Suppressor macrophage treated with lipopolysaccharide for 1 hour (primary cell): ENCODE measurements around the gene POU2AF1.

ENCODE experiments used
- DNase-seq, 3 donors: peaks; one replicate each; pipeline ENCODE4 v3.0.0-alpha.2; 2020 to 2022

The POU2AF1 gene

GRCh38 chr11:111378861-111379601, at the start of gene POU2AF1:
Gene POU2AF1 (minus strand): TSS chr11:111379275. CDS start chr11:111379177, 98 bp downstream.
- DNase-seq: no peak

- DNase-seq: no peak
Observed at GRCh38 chr11:111428113-111428876, 49.2 kb upstream of the POU2AF1 start.

GRCh38 chr11:111427471-111427912, 48.4 kb upstream of the POU2AF1 start:
- DNase-seq: no peak

GRCh38 chr11:111426617-111427016, 47.5 kb upstream of the POU2AF1 start:
- no peak for DNase-seq

GRCh38 chr11:111423250-111423615, 44.2 kb upstream of the POU2AF1 start:
- no peak for DNase-seq

GRCh38 chr11:111422494-111423249, 43.6 kb upstream of the POU2AF1 start:
- peak; percentile 43 to 58 (median 50) for DNase-seq

- DNase-seq: no peak
Observed at GRCh38 chr11:111421251-111421650, 42.2 kb upstream of the POU2AF1 start.

- no peak for DNase-seq
Observed at GRCh38 chr11:111419641-111420327, 40.7 kb upstream of the POU2AF1 start.

- DNase-seq: no peak
Observed at GRCh38 chr11:111419181-111419580, 40.1 kb upstream of the POU2AF1 start.

- no peak for DNase-seq
Observed at GRCh38 chr11:111418436-111418787, 39.3 kb upstream of the POU2AF1 start.

- peak; percentile 64 to 79 (median 66) for DNase-seq
Observed at GRCh38 chr11:111417766-111418435, 38.8 kb upstream of the POU2AF1 start.

- DNase-seq: peak; percentile 60 to 61 (median 60)
Observed at GRCh38 chr11:111417011-111417765, 38.1 kb upstream of the POU2AF1 start.

- no peak for DNase-seq
Observed at GRCh38 chr11:111416231-111416960, 37.3 kb upstream of the POU2AF1 start.

- no peak for DNase-seq
Observed at GRCh38 chr11:111414936-111415335, 35.9 kb upstream of the POU2AF1 start.

- peak; percentile 63 to 74 (median 68) for DNase-seq
Observed at GRCh38 chr11:111414267-111414931, 35.3 kb upstream of the POU2AF1 start.

- no peak for DNase-seq
Observed at GRCh38 chr11:111413849-111414248, 34.8 kb upstream of the POU2AF1 start.

- no peak for DNase-seq
Observed at GRCh38 chr11:111412293-111412692, 33.2 kb upstream of the POU2AF1 start.

GRCh38 chr11:111411456-111411855, 32.4 kb upstream of the POU2AF1 start:
- no peak for DNase-seq

- DNase-seq: no peak
Observed at GRCh38 chr11:111410951-111411350, 31.9 kb upstream of the POU2AF1 start.

- peak; percentile 28 to 67 (median 62) for DNase-seq
Observed at GRCh38 chr11:111409915-111410314, 30.8 kb upstream of the POU2AF1 start.
